HG02852 (cell line): ENCODE results near the gene RBP2.

Source experiments
- ATAC-seq: cut with Tn5 transposase; IDR thresholded peaks from one replicate; pipeline ENCODE4 v1.9.1; 2021; ENCODE audit warnings: mild to moderate bottlenecking, moderate library complexity; ENCODE audit not compliant: unreplicated experiment

Gene RBP2

DNA sequence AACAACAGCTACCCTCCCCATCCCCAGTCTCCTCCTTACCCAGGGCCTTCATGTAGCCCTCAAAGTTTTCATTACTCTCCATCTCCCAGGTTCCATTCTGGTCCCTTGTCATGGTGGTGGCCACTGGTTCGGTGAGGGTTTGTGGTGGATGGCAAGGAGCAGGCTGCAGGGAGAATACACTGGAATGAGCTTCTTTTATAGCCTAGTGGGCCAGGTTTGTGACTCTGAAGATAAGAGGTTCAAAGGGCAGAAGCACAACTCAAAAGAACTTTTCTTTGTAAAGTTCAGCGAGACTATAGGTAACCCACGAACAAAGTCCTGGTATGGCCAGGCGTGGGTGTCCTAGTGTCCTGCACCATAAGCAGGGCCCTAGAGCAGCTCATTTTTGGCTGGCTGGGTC is at the start of gene RBP2:
TSS of gene RBP2 (minus strand) at position 169 of the 400 bp plus-strand sequence. CDS start at position 112, 57 bp downstream.
- ATAC-seq = no peak

DNA sequence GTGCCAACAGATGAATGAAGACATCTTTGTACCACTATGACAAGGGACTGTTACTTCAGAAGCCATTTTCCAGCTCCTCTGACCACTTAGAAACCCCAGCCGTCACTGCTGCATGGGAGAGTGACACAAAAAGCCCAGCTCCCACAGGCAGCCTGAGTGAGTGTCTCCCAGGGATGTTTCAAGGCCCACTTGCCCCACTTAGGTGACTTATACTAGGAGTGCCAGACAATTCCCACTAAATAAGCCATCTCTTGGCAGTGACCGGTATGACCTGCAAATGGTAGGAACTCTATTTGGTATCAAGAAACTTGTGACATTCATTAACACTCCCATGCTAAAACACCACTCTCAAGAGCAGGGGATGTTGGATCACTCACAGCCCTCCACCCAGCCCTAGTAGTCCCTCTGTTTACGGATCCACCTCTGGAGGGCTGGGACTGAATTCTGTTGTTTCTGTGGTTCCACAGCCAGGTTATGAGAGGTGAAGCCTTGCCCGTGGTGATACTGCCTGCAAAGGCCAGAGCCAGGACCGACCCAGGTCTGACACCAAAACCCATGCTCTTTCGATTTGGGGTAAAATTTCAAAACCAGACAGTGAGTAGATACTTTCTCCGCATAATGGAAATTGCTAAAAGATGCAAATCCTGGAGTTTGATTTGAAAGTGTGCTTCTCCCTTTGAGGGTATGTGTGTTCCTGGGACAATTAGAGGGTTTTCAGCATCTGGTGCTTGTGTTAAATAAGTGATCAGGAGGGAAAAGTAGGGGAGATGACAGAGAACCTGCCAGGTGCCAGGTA is 48.7 kb upstream of the RBP2 start:
- no peak for ATAC-seq

DNA sequence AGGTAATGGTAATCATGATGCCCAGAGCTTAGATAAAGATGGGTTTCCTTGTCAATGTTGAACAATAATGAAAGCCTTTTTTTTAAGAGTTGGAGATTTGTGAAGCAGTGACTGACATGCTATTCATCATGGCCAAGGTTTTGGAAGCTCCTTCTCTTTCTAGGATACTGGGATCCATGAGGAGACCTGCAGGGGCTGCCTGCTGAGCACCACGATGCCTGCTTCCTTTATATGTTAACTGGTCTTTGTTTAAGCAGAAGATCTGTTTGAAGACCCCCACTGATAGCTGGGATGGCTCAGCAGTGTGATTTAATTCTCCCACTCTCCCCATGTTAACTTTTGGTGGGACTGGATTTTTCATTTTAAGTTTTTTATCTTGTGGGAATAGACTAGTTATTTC is 47.4 kb upstream of the RBP2 start:
- ATAC-seq = no peak

DNA sequence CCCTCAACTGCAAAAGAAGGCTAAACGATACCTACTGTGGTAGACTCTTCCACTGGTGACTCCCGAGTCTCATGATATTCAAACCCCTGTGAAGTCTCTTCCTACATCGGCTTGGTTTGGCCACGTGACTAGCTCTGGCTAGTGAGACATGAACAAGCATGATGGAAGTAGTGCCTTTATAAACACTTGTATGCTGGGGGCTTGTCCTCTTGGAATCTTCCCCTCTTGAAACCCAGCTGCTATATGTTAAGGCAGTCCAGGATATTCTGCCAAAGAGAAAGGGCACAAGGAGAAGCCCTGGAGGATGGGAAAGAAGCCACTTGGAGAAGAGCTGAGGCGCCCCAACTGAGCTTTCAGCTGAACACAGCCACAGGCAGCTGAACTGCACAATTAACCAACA is 46.9 kb upstream of the RBP2 start:
- ATAC-seq = no peak

DNA sequence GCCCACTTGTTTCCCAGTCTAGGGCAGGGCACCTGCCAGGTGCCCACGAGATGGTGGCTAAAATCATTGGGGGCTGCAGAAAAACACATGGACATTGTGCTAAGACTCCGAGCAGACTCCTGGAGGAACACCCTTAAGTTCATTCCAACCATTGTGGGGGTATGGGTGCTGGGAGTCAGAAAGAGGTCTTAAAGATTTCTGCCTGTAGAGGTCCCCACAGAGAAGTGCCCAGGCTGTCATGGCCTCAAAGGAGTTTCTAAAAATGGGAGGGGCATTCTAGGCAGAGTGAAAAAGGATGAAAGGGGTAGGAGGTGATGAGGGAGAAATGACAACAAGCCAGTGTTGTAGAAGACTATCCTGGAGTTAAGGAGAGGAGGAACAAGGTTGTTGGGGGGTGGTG is 46.1 kb upstream of the RBP2 start:
- ATAC-seq = no peak

DNA sequence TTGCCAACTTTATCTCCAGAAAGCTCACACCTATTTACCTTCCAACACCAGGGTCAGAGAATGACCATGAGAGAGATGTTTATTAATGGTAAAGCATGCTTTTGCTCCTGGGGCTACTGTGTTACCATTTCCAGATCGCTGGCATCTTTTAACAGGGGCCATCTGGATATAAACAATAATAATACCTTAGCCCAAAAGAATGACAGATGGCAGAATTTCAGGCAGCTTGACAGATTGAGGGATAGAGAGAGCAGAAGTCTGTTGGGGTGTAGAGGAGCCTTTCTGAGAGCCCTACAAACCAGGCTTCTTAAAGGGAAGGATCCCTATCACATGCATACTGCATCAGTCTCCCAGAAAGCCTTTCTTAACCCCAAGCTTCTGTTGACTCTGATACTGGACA is 45.5 kb upstream of the RBP2 start:
- no peak for ATAC-seq

DNA sequence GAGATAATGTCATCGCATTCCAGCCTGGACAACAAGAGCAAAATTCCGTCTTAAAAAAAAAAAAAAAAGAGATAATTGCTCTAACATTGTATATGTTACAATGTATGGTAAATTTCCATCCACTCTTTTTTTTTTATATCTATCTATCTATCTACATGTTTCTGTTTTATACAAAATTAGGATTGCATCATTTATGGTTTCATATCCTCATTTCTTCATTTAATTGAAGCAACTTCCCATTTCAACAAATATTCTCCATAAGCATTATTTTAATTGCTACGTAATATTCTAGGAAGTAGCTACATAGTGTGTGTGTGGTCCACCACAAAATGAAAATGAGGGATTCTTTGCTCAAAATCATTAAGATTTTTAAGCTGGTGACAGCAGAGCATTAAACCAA is 44.8 kb upstream of the RBP2 start:
- no peak for ATAC-seq

DNA sequence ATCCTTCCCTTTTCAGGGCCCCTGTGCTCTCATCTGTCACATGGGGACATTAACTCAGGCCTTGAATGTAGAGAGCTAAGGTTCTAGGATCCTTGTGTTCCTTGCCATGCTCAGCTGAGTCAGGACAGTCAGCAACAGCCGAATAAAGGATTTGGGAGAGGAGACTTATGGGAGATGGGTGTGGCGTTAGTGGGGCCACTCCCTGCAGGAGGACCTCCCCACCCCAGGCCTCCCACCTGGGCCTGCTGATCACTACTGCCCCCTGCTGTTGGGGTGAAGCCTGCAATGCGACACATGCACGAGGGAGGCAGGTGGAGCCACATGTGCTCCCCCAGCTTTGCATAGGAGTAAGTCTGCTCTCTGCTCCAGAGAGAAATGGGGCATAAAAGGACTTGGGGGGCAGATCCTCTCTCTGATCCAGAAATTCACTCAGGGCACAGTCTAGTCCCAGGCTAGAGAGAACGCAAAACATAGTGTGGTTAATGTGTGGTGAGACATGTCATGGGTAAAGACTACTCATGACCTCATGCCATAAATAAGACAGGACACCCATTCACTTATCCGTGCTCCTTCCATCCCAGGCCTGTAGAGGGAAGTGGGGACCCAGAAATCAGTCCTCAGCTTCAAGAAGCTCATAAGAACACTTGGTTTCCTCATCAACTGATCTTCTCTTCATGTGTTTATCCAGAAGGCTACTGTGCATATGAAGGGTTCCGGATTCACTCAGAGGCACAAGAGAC is 43.9 kb upstream of the RBP2 start:
- no peak for ATAC-seq

DNA sequence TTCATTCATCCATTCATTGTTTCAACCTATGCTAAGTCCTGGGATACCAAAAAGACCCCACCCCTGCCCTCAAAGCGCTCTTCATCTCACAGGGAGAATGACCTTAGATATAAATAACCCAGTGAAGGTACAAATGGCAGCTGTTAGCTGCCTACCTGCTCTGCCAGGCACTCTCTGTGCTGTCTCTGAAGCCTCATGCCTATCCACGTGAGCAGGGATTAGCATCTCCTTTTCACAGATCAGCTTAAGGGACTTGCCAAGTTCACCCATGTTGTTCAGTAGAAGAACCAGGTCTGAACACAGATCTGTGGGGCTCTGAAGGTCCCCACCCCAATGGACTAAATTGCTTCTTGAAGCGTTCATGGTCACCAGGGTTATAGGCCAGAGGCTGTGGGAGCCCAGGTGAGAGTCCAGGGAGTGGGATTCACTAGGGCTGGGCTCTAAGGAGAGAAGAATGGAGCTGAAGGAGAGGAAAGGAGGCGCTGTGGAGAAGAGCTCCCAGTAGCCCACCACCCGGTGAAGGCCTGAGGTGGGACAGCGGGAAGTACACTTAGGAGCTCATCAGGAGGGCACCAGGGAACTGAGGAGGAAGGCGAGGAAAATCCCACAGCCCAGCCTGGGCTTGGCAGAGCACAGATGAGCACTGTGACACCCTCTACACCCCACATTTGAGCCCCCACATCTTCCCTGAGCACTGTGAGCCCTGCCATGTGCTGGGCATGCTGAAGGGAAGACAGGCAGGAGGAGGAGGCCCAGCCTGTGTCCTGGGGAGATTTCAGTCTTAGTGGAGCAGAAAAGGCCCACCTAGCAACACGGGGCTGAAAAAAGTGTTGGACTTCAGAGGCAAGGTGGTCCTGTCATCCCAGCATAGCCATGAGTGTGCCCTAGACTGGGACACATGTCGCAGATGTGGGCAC is 42.9 kb upstream of the RBP2 start:
- ATAC-seq = no peak

DNA sequence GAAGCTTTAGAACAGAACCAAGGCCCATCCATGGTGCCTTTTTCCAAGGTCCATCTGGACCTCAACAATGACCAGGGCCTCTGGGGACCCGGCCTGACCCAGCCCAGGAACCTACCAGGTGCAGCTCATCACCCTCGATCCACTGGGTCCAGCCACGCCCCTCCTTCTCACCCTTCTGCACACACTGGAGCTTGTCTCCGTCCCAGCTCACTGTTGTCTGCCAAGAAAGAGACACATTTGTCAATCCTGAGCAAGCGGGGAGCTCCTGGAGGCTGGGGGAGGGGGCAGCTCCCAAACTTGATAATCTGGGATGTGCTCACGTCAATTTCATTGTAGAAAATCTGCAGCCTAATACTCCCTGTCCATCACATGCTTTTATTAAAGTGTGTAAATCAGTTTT is 42.0 kb upstream of the RBP2 start:
- ATAC-seq = no peak

DNA sequence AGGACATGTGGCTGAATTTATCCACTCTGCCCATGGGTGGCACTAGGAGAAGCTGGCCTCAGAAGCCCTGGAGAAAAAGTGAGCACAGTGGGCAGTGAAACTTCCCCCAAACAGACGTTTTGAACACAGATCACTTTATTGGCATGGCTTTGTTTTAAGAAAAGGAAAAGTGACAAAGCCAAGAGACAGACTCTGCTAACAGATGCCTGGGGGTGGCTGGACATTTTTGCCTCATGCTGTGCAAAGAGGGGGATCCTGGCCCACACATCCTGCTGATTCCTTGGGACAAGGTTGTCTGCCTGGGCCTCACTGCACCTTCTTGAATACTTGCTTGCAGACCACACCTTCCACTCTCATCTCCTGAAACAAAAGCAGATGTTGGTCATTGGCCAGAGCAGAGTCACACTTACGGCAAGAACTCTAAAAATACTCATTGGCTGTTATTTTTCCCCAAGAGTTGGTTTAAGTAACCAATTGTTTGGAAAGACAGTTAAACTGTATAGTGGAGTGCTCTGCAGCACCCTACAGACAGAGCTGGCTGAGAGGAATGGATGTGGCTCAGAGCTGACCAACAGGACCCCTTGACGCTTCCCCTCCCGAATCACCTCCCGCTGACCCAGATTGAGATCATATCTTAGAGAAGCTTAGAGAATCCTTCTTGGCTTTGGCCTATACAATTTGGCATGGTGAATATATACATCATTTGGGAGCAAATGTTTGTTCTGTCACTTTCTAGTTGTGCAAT is 41.2 kb upstream of the RBP2 start:
- ATAC-seq = no peak

DNA sequence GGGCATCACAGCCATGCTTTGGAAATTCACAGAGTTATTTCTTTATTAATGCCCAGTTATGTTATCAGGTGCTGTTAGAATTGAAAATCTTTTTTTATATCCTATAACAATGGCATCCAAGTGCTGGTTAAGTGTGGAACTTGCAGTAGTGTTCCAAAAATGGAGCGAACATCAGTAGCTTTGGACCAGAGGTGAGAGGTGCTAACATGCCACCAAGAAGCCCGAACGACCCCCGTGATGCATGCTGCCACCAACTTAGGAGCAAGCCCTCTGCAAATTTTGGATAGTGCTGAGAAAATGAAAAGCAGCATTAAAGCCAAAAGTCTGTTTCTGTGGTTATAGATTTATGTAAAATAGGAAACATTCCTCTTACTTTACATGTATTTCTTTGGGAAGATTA is 38.4 kb upstream of the RBP2 start:
- ATAC-seq = no peak

DNA sequence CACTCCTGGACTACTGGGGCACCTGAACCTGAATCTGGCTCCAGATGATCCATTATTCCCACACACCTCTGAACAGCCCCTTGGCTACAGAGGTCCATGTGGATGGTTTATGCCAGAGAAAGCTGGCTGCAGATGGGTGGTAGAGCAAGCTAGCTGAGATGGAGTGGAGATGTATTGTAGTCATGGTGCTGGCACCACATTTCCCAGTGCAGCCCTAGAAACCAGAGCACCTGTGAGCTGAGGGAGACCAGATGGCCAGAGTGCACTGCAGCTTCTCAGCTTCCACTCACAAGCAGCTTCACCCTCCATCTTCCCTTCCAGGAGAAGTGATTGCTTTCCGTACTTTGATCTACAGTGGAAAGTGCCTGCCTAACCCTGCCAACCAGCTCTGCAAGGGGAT is 33.3 kb upstream of the RBP2 start:
- no peak for ATAC-seq

DNA sequence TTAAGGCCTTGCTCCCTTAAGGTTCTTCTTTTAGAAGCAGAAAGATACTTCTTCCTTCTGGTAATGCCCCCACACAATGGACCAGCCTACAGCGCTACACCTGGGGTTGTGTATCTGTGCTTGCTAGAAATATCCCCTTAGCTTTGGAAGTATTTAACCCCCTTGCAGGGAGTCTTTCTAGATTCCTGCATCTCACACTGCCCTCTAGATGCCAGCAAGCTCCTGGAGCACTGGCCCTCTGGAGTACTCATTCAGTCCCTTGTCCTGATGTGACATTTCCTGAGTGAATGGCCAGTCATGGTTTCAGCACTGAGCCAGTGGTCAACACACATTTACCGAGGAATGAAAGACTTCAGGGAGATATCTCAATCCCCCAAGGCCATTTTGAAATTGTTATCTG is 30.4 kb upstream of the RBP2 start:
- ATAC-seq = no peak

DNA sequence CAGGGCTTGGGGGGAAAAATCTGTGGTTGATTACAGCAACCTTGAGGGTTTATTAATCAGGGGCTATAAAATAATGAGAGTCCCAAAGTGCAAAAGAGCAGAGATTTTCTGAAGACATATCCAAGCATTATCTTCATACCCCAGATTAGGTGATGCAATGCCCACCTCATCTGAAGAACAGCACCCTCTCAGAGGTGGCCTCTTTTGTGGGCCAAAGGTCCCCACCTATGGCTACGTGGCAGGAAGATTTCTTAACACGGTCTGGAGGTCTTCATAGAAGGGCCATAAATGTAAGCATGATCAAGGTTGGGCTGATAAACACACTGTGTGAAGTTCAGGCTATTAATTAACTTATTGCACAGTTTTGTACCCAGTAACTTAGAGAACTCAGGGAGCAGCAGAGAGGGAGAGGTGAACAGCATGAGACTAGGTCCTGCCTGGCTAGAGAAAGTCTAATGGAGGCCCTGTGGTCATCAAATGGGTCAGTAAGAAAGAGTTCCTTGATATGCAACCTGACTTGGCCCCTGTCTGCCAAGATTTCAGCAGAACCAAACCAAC is 29.6 kb upstream of the RBP2 start:
- ATAC-seq = no peak

DNA sequence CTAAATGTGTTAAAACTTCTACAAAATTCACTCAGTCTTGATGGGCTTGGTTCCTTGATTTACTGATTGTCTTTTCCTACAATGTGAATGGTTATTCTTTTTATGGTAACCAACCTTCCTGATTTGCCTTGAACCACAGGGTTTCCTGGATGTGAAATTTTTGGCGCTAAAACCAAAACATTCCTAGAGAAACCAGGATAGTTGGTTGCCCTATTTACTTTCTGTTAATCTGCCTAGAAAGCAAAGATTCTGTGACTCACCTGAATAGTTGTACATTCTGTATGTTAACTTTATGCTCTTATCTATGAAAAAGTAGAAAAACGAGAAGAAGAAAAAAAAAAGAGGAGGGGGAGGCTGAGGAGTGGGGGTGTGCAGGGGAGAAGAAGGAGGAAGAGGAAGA is 23.2 kb upstream of the RBP2 start:
- no peak for ATAC-seq

DNA sequence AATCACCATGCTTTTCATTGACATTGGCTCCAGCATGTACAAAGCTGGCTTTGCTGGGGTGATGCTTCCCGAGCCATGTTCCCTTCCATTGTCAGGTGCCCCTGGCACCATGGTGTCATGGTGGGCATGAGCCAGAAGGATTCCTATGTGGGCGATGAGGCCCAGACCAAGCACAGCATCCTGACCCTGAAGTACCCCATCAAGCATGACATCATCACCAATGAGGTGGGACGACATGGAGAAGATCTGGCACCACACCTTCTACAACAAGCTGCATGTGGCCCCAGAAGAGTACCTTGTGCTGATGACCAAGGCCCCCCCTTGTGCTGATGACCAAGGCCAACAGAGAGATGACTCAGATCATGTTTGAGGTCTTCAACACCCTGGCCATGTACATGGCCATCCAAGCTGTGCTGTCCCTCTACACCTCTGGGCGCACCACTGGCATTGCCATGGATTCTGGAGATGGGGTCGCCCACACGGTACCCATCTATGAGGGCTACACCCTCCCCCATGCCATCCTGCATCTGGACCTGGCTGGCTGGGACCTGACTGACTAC is 17.6 kb upstream of the RBP2 start:
- ATAC-seq = no peak

DNA sequence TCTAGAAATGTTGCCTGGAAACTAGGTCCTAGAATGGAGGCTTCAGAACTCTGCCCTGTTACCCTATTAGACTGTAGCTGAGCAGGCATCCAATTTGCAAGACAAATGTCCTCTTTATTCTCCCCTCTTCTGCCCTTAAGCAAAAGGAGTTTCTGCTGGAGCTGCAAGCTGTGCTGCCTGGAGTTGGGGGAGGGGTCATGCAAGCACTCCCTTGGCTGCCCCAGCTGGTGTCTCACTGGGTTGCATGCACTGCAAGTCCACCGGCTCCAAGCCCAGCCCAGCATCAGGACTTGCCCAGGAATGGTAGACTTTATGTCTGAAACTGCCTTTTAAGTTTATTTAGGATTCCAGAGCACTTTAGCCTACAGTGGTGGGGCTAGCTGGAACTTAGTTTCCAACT is 15.7 kb upstream of the RBP2 start:
- no peak for ATAC-seq

DNA sequence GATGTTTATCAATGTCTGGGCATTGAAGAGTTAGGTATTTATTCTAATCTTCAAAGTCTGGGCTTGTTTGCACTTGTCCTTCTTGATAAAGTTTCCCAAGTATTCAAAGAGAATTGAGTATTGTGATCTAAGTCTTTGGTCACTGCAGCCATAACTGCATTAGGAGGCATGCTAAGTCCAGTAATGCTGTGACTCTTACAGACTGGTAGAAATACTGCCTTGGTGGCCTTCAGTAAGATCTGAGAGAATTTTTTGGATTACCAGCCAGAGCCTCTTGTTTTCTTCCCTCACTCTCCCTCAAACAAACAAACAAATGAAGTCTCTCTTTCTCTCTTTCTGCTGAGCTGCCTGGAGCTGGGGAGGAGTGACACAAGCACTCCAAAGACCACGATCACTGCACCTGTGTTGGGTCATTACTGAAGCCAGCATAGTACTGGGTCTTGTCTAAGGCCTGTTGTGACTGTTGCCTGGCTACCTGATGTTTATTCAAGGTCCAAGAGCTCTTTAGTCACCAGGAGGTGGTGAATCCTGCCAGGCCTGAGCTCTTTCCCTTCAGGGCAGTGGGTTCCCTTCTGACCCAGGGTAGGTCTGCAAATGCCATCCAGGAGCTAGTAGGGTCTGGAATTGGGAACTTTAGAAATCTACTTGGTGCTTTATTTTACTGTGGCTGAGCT is 14.8 kb upstream of the RBP2 start:
- ATAC-seq = no peak

DNA sequence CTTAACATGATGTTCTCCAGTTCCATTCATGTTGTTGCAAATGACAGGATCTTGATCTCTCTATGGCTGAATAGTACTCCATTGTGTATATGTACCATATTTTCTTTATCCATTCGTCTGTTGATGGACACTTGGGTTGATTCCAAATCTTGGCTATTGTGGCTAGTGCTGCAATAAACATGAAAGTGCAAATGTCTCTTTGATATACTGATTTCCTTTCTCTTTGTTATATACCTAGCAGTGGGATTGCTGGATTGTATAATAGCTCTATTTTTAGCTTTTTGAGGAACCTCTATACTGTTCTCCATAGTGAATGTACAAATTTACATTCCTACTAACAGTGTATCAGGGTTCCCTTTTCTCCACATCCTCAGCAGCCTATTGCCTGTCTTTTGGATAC is 5.9 kb upstream of the RBP2 start:
- ATAC-seq = no peak
